ENCODE measurements around the gene CFDP1. TPM values are rescaled to one million over a fixed set of nuclear protein-coding genes. Genes with fewer than 3 reads are reported as not detected.

Gene CFDP1
- polyA plus RNA-seq, 3 donors, result 12.9 to 23.2 (median 19.0) TPM

- Histone ChIP-seq H3K4me3 (replicated peaks in 1 of 3; ENCODE audit: low read depth in 2 of 3, low read length in 3 of 3) (no peak overlapping the region), H3K4me2 (replicated peaks; ENCODE audit: extremely low read depth, low read length, poor library complexity, severe bottlenecking) (no peak overlapping the region), H3K9me3 (replicated peaks in 1 of 2; ENCODE audit: control insufficient read depth in 1 of 2, insufficient read depth in 1 of 2, low read length in 2 of 2) (no peaks in the 10 kb centered on the region), H3K27me3 (ENCODE audit: control insufficient read depth in 2 of 2, insufficient read depth in 2 of 2, low read length in 2 of 2) (peaks cover 34 to 63% of the 10 kb centered on the region in 2 donors), H3K36me3 (replicated peaks in 1 of 2; ENCODE audit: control insufficient read depth in 1 of 2, insufficient read depth in 2 of 2, low read length in 2 of 2) (peaks cover 7 to 21% of the 10 kb centered on the region in 2 donors), H3K27ac (ENCODE audit: low read depth in 1 of 2, low read length in 2 of 2) (no peak overlapping the region), H2AFZ (ENCODE audit: insufficient read depth, low read depth, low read length, poor library complexity, severe bottlenecking) (no peak overlapping the region), H4K20me1 (ENCODE audit: insufficient read depth, low read length) (peaks cover 10% of the 10 kb centered on the region), H3K79me2 (ENCODE audit: insufficient read depth, low read length) (no peaks in the 10 kb centered on the region), H3K4me1 (ENCODE audit: control insufficient read depth in 1 of 2, insufficient read depth in 2 of 2, low read length in 2 of 2) (no peaks in the 10 kb centered on the region), H3K9ac (ENCODE audit: insufficient read depth, low read length, poor library complexity, severe bottlenecking) (no peak overlapping the region)
- Mint-ChIP-seq H3K27ac (no peak overlapping the region), H3K9me3 (peaks cover 0 to 6% (median 0%) of the 10 kb centered on the region in 7 donors), H3K4me3 (no peak overlapping the region), H3K4me1 (no peaks in the 10 kb centered on the region), H3K27me3 (ENCODE audit: low read depth in 3 of 3) (peaks cover 45 to 86% (median 58%) of the 10 kb centered on the region in 3 donors), H3K36me3 (peaks cover 54 to 66% of the 10 kb centered on the region in 2 donors)
- WGBS (ENCODE audit: insufficient coverage), result no CpG with 5 or more reads among the region's 3 CpGs
- TF ChIP-seq, protein P1, sequence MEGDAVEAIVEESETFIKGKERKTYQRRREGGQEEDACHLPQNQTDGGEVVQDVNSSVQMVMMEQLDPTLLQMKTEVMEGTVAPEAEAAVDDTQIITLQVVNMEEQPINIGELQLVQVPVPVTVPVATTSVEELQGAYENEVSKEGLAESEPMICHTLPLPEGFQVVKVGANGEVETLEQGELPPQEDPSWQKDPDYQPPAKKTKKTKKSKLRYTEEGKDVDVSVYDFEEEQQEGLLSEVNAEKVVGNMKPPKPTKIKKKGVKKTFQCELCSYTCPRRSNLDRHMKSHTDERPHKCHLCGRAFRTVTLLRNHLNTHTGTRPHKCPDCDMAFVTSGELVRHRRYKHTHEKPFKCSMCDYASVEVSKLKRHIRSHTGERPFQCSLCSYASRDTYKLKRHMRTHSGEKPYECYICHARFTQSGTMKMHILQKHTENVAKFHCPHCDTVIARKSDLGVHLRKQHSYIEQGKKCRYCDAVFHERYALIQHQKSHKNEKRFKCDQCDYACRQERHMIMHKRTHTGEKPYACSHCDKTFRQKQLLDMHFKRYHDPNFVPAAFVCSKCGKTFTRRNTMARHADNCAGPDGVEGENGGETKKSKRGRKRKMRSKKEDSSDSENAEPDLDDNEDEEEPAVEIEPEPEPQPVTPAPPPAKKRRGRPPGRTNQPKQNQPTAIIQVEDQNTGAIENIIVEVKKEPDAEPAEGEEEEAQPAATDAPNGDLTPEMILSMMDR (IDR thresholded peaks at IDR 0.05), result no peak
- no peak for DNase-seq
- intact Hi-C loops (cut with micrococcal nuclease), result no loop called here
Measured at GRCh38 chr16:75308011-75308410, 125.3 kb downstream of the CFDP1 start.

DNA sequence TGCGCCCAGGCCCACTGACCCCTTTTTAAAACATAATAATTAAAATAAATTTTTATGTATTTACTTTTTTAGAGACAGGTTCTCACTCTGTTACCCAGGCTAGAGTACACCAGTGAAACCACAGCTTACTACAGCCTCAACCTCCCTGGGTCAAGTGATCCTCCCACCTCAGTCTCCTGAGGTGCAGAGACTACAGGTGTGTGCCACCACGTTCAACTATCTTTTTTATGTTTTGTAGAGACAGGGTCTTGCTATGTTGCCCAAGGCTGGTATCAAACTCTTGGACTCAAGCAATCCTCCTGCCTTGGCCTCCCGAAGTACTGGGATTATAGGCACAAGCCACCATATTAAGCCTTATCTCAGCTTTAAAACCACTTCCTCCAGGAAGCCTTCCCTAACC, 125.8 kb downstream of the CFDP1 start:
- H3K4me3 ChIP-seq (replicated peaks in 1 of 3; ENCODE audit: low read depth in 2 of 3, low read length in 3 of 3), result no peak overlapping the region
- H3K4me2 ChIP-seq (replicated peaks; ENCODE audit: extremely low read depth, low read length, poor library complexity, severe bottlenecking), result no peak overlapping the region
- WGBS (ENCODE audit: insufficient coverage), result 90% methylated on average over 2 of the region's 3 CpGs
- Mint-ChIP-seq H3K27ac (no peak overlapping the region), H3K4me1 (no peaks in the 10 kb centered on the region), H3K4me3 (peak overlapping the region in 1 of 2 donors; percentile 52), H3K27me3 (ENCODE audit: low read depth in 3 of 3) (peaks cover 46 to 85% (median 55%) of the 10 kb centered on the region in 3 donors), H3K9me3 (peaks cover 0 to 6% (median 0%) of the 10 kb centered on the region in 7 donors), H3K36me3 (peaks cover 55 to 67% of the 10 kb centered on the region in 2 donors)
- peaks cover 7 to 24% of the 10 kb centered on the region in 2 donors for H3K36me3 ChIP-seq (replicated peaks in 1 of 2; ENCODE audit: control insufficient read depth in 1 of 2, insufficient read depth in 2 of 2, low read length in 2 of 2)
- no peak overlapping the region for H3K27ac ChIP-seq (ENCODE audit: low read depth in 1 of 2, low read length in 2 of 2)
- no peak overlapping the region for H3K9ac ChIP-seq (ENCODE audit: insufficient read depth, low read length, poor library complexity, severe bottlenecking)
- no peaks in the 10 kb centered on the region for H3K4me1 ChIP-seq (ENCODE audit: control insufficient read depth in 1 of 2, insufficient read depth in 2 of 2, low read length in 2 of 2)
- H2AFZ ChIP-seq (ENCODE audit: insufficient read depth, low read depth, low read length, poor library complexity, severe bottlenecking), result no peak overlapping the region
- H3K79me2 ChIP-seq (ENCODE audit: insufficient read depth, low read length), result no peaks in the 10 kb centered on the region
- DNase-seq, result no peak
- no peaks in the 10 kb centered on the region for H3K9me3 ChIP-seq (replicated peaks in 1 of 2; ENCODE audit: control insufficient read depth in 1 of 2, insufficient read depth in 1 of 2, low read length in 2 of 2)
- H4K20me1 ChIP-seq (ENCODE audit: insufficient read depth, low read length), result peaks cover 10% of the 10 kb centered on the region
- TF ChIP-seq, protein P1 (IDR thresholded peaks at IDR 0.05), result no peak
- H3K27me3 ChIP-seq (ENCODE audit: control insufficient read depth in 2 of 2, insufficient read depth in 2 of 2, low read length in 2 of 2), result peaks cover 29 to 58% of the 10 kb centered on the region in 2 donors
- intact Hi-C loops (cut with micrococcal nuclease), result no loop called here

Measured in CD14-positive monocyte (primary cell).